GM23338 (cell line): ENCODE results near the gene FGGY. TPM values are rescaled to one million over a fixed set of nuclear protein-coding genes. Genes with fewer than 3 reads are reported as not detected.

Experiments used
- ATAC-seq: fragments of 200-7000 bp; cut with Tn5 transposase; 3 replicates; pipeline ENCODE4 v1.9.1; 2020
- DNase-seq: peaks from one replicate; pipeline ENCODE4 v3.0.0-alpha.2; 2015; ENCODE audit warnings: low spot score
- H2AFZ ChIP-seq: fragments of 200-600 bp; sonication (generic); 2 replicates; pipeline ENCODE4 v1.8.0; 2016; ENCODE audit warnings: antibody characterized with exemption, mild to moderate bottlenecking, moderate library complexity
- H3F3A ChIP-seq: fragments of 200-600 bp; sonication (generic); replicated peaks from 2 replicates; pipeline ENCODE4 v1.8.0; 2017; ENCODE audit warnings: antibody characterized with exemption, mixed run types, low read depth
- H3K27ac ChIP-seq: fragments of 200-600 bp; sonication (generic); 2 replicates; pipeline ENCODE4 v1.6.1; 2016; ENCODE audit warnings: low read depth
- H3K27me3 ChIP-seq: fragments of 200-600 bp; sonication (generic); 2 replicates; pipeline ENCODE4 v1.8.0; 2016; ENCODE audit warnings: mild to moderate bottlenecking, mixed run types, moderate library complexity; ENCODE audit not compliant: insufficient read depth
- H3K36me3 ChIP-seq: fragments of 200-600 bp; sonication (generic); 2 replicates; pipeline ENCODE4 v1.8.0; 2016; ENCODE audit warnings: mild to moderate bottlenecking; ENCODE audit not compliant: insufficient read depth
- H3K4me1 ChIP-seq: fragments of 200-600 bp; sonication (generic); 2 replicates; pipeline ENCODE4 v1.8.0; 2016; ENCODE audit warnings: mild to moderate bottlenecking, moderate library complexity; ENCODE audit not compliant: insufficient read depth
- H3K4me2 ChIP-seq: fragments of 200-600 bp; sonication (generic); 2 replicates; pipeline ENCODE4 v1.7.1; 2017; ENCODE audit warnings: mixed run types
- H3K4me3 ChIP-seq: fragments of 200-600 bp; sonication (generic); 2 replicates; pipeline ENCODE4 v1.6.1; 2016; ENCODE audit warnings: mixed run types
- H3K79me2 ChIP-seq: fragments of 200-600 bp; sonication (generic); replicated peaks from 2 replicates; pipeline ENCODE4 v1.8.0; 2017; ENCODE audit warnings: mild to moderate bottlenecking; ENCODE audit not compliant: insufficient read depth
- H3K9me2 ChIP-seq: fragments of 200-600 bp; sonication (generic); 2 replicates; pipeline ENCODE4 v1.8.0; 2017; ENCODE audit not compliant: insufficient read depth
- H4K20me1 ChIP-seq: fragments of 200-600 bp; sonication (generic); replicated peaks from 2 replicates; pipeline ENCODE4 v1.8.0; 2017; ENCODE audit warnings: mild to moderate bottlenecking; ENCODE audit not compliant: insufficient read depth
- H3K27ac Mint-ChIP-seq: 2 replicates; pipeline ENCODE4 v1.8.0; 2020; ENCODE audit warnings: inconsistent platforms, mild to moderate bottlenecking, moderate library complexity, mixed read lengths
- H3K27me3 Mint-ChIP-seq: 3 replicates; pipeline ENCODE4 v1.8.0; 2022; ENCODE audit warnings: low read depth, mild to moderate bottlenecking, moderate library complexity, mixed read lengths, inconsistent platforms; ENCODE audit not compliant: insufficient read depth, poor library complexity
- H3K36me3 Mint-ChIP-seq: 3 replicates; pipeline ENCODE4 v1.8.0; 2021; ENCODE audit warnings: low read depth, mild to moderate bottlenecking, inconsistent platforms, moderate library complexity, mixed read lengths
- H3K4me1 Mint-ChIP-seq: 3 replicates; pipeline ENCODE4 v1.8.0; 2020; ENCODE audit warnings: mild to moderate bottlenecking, inconsistent platforms, mixed read lengths
- H3K4me3 Mint-ChIP-seq: 3 replicates; pipeline ENCODE4 v1.8.0; 2021; ENCODE audit warnings: moderate library complexity, mild to moderate bottlenecking, inconsistent platforms, mixed read lengths
- H3K9me3 Mint-ChIP-seq: 3 replicates; pipeline ENCODE4 v1.8.0; 2020; ENCODE audit warnings: moderate library complexity, mild to moderate bottlenecking, inconsistent platforms, mixed read lengths
- CREB1 ChIP-seq: fragments of 250-450 bp; sonication (Bioruptor Pico); IDR thresholded peaks from 2 replicates; pipeline ENCODE4 v1.5.0; 2020; ENCODE audit warnings: low read depth, mild to moderate bottlenecking, moderate library complexity
- EZH2 ChIP-seq: fragments of 200-600 bp; sonication (generic); IDR thresholded peaks from one replicate; pipeline ENCODE4 v1.8.0; 2017; ENCODE audit warnings: antibody characterized with exemption, mild to moderate bottlenecking, low read depth; ENCODE audit not compliant: unreplicated experiment
- EZH2phosphoT487 ChIP-seq: fragments of 200-600 bp; sonication (generic); IDR thresholded peaks from one replicate; pipeline ENCODE4 v1.8.1; 2018; ENCODE audit warnings: antibody characterized with exemption; ENCODE audit not compliant: unreplicated experiment
- JUNB ChIP-seq: IDR thresholded peaks from one replicate; pipeline ENCODE4 v1.6.1; 2016; ENCODE audit warnings: antibody characterized with exemption; ENCODE audit not compliant: unreplicated experiment
- NANOG ChIP-seq: IDR thresholded peaks from 2 replicates; pipeline ENCODE4 v1.6.1; 2016; ENCODE audit warnings: antibody characterized with exemption, borderline replicate concordance
- POLR2AphosphoS5 ChIP-seq: IDR thresholded peaks from 2 replicates; pipeline ENCODE4 v1.6.1; 2016; ENCODE audit warnings: antibody characterized with exemption, low read depth
- STAT1 ChIP-seq: IDR thresholded peaks from one replicate; pipeline ENCODE4 v1.6.1; 2016; ENCODE audit warnings: antibody characterized with exemption; ENCODE audit not compliant: unreplicated experiment
- ZNF114 ChIP-seq: fragments of 250-450 bp; sonication (Bioruptor Pico); IDR thresholded peaks from 2 replicates; pipeline ENCODE4 v1.5.0; 2020; ENCODE audit warnings: mild to moderate bottlenecking, moderate library complexity
- ZNF331 ChIP-seq: fragments of 250-450 bp; sonication (Bioruptor Pico); IDR thresholded peaks from 2 replicates; pipeline ENCODE4 v1.5.0; 2020; ENCODE audit warnings: low read depth, mild to moderate bottlenecking, moderate library complexity
- polyA plus RNA-seq: library from polyadenylated mRNA; unstranded; fragments of >200 nt; fragmentation: Nextera tagmentation; extraction: Ambion mirVana; gene quantifications from 2 replicates; pipeline ENCODE4 v1.2.1, GENCODE V29; 2016
- total RNA-seq: library from RNA; depleted of rRNA; stranded (reverse); fragments of >200 nt; shearing (Covaris generic); gene quantifications from 2 replicates; pipeline ENCODE4 v1.2.3, GENCODE V29; 2014
- TF ChIP-seq, protein P1 (sequence below), 2 experiments: fragments of 200-600 bp in 1 of 2; sonication (generic) in 1 of 2; conservative IDR thresholded peaks; 2 replicates each; pipeline versions ENCODE4 v1.5.1 to v1.6.1; 2016 to 2017; ENCODE audit warnings: antibody characterized with exemption in 2 of 2, low read depth in 2 of 2, mild to moderate bottlenecking in 2 of 2, moderate library complexity in 1 of 2
- TF ChIP-seq, protein P2 (sequence below): IDR thresholded peaks from one replicate; pipeline ENCODE4 v1.6.1; 2018; ENCODE audit warnings: antibody characterized with exemption; ENCODE audit not compliant: unreplicated experiment

Gene FGGY
- total and polyA plus RNA-seq, 2 experiments from 2014 or later = 10.9 to 21.4 TPM

DNA sequence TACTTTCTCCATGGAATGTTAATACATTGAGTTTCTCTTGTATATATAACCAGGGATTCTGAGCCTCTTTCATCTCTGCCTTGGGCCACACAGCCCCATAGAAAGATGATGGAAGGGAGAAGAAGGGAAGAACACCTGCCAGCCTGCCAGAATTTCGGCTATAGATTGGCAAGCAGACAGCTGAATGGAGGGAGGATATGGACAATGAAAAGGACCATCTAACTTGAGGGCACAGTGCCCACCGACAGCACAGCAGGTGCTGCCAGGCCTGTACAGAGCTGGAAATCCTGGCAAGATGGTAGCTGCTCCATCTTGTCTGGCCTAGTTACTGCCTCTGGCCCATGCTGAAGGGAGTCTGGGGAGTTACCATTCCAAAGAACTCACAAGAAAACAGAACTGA, 244.3 kb downstream of the FGGY start:
- H3K27me3 ChIP-seq = no peaks in the 10 kb centered on the region
- no peaks in the 10 kb centered on the region for H4K20me1 ChIP-seq
- H3K9me2 ChIP-seq = 0 out of 2 replicates have a peak, but pooled peaks cover 3% of the 10 kb centered on the region
- no peaks in the 10 kb centered on the region for H3K79me2 ChIP-seq
- DNase-seq = no peak
- H3K27ac Mint-ChIP-seq = no peak overlapping the region
- no peak overlapping the region for H3K27ac ChIP-seq
- H3K4me3 Mint-ChIP-seq = no peak overlapping the region
- no peak overlapping the region for H3K4me2 ChIP-seq
- no peaks in the 10 kb centered on the region for H3K4me1 Mint-ChIP-seq
- 0 out of 2 replicates have a peak, but pooled peaks cover 3% of the 10 kb centered on the region for H3K36me3 ChIP-seq
- peaks cover 2% of the 10 kb centered on the region; the same call in 1 of the 3 replicates for H3K36me3 Mint-ChIP-seq
- no peaks in the 10 kb centered on the region for H3K9me3 Mint-ChIP-seq
- peaks cover 3% of the 10 kb centered on the region for H3K27me3 Mint-ChIP-seq
- no peaks in the 10 kb centered on the region for H3F3A ChIP-seq
- H3K4me3 ChIP-seq = no peak overlapping the region
- ATAC-seq = no peak
- H3K4me1 ChIP-seq = no peaks in the 10 kb centered on the region
- TF ChIP-seq JUNB = no peak
- no peak for TF ChIP-seq NANOG
- TF ChIP-seq ZNF331 = no peak
- TF ChIP-seq, protein P1, sequence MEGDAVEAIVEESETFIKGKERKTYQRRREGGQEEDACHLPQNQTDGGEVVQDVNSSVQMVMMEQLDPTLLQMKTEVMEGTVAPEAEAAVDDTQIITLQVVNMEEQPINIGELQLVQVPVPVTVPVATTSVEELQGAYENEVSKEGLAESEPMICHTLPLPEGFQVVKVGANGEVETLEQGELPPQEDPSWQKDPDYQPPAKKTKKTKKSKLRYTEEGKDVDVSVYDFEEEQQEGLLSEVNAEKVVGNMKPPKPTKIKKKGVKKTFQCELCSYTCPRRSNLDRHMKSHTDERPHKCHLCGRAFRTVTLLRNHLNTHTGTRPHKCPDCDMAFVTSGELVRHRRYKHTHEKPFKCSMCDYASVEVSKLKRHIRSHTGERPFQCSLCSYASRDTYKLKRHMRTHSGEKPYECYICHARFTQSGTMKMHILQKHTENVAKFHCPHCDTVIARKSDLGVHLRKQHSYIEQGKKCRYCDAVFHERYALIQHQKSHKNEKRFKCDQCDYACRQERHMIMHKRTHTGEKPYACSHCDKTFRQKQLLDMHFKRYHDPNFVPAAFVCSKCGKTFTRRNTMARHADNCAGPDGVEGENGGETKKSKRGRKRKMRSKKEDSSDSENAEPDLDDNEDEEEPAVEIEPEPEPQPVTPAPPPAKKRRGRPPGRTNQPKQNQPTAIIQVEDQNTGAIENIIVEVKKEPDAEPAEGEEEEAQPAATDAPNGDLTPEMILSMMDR (conservative IDR thresholded peaks at IDR 0.05; ENCODE audit: low read depth in 2 of 2) = no peak
- TF ChIP-seq POLR2AphosphoS5 = no peak
- no peak for TF ChIP-seq EZH2
- TF ChIP-seq ZNF114 = no peak
- TF ChIP-seq, protein P2, sequence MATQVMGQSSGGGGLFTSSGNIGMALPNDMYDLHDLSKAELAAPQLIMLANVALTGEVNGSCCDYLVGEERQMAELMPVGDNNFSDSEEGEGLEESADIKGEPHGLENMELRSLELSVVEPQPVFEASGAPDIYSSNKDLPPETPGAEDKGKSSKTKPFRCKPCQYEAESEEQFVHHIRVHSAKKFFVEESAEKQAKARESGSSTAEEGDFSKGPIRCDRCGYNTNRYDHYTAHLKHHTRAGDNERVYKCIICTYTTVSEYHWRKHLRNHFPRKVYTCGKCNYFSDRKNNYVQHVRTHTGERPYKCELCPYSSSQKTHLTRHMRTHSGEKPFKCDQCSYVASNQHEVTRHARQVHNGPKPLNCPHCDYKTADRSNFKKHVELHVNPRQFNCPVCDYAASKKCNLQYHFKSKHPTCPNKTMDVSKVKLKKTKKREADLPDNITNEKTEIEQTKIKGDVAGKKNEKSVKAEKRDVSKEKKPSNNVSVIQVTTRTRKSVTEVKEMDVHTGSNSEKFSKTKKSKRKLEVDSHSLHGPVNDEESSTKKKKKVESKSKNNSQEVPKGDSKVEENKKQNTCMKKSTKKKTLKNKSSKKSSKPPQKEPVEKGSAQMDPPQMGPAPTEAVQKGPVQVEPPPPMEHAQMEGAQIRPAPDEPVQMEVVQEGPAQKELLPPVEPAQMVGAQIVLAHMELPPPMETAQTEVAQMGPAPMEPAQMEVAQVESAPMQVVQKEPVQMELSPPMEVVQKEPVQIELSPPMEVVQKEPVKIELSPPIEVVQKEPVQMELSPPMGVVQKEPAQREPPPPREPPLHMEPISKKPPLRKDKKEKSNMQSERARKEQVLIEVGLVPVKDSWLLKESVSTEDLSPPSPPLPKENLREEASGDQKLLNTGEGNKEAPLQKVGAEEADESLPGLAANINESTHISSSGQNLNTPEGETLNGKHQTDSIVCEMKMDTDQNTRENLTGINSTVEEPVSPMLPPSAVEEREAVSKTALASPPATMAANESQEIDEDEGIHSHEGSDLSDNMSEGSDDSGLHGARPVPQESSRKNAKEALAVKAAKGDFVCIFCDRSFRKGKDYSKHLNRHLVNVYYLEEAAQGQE = no peak
- no peak for TF ChIP-seq STAT1
- H2AFZ ChIP-seq = no peak overlapping the region

DNA sequence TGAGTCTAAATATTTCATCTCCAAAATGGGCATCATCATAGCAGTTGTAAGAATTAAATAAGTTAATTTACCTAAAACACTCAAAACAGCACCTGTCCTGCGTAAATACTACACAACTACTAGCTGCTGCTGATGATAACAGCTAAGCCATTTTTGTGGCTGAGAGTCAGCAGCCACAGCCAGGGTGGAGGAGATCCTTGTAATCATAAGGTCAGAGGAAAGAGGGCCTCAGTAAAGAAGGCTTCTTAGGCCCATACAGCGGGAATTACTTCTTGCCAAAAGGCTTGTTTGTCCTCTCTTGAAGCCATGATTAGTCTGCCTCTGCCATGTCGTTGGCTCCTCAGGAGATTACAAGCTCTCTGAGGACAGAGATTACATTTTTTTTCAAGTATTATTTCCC, 245.0 kb downstream of the FGGY start:
- no peaks in the 10 kb centered on the region; the same call in 2 of the 3 replicates for H3K36me3 Mint-ChIP-seq
- DNase-seq = no peak
- no peaks in the 10 kb centered on the region for H4K20me1 ChIP-seq
- no peak overlapping the region for H3K27ac ChIP-seq
- H3K27me3 ChIP-seq = no peaks in the 10 kb centered on the region
- no peak overlapping the region for H3K4me2 ChIP-seq
- H3K4me1 ChIP-seq = no peaks in the 10 kb centered on the region
- no peak for ATAC-seq
- no peaks in the 10 kb centered on the region for H3K4me1 Mint-ChIP-seq
- H3K4me3 Mint-ChIP-seq = no peak overlapping the region
- H3K36me3 ChIP-seq = no peaks in the 10 kb centered on the region
- H3K27me3 Mint-ChIP-seq = peaks cover 3% of the 10 kb centered on the region
- no peak overlapping the region for H2AFZ ChIP-seq
- H3K9me3 Mint-ChIP-seq = no peaks in the 10 kb centered on the region
- 0 out of 2 replicates have a peak, but pooled peaks cover 3% of the 10 kb centered on the region for H3K9me2 ChIP-seq
- no peak overlapping the region for H3K4me3 ChIP-seq
- no peaks in the 10 kb centered on the region for H3K79me2 ChIP-seq
- no peak overlapping the region for H3K27ac Mint-ChIP-seq
- H3F3A ChIP-seq = no peaks in the 10 kb centered on the region
- TF ChIP-seq POLR2AphosphoS5 (no peak), EZH2 (no peak), CREB1 (CRISPR knock-in tag) (no peak), STAT1 (no peak), EZH2phosphoT487 (no peak), ZNF331 (no peak), ZNF114 (no peak)
- TF ChIP-seq, protein P2 = no peak
- TF ChIP-seq, protein P1 (conservative IDR thresholded peaks at IDR 0.05; ENCODE audit: low read depth in 2 of 2) = no peak
